ENCODE measurements around the gene ALG1L2.
"Not testable (repeated sequence)": the region's sequence is repeated elsewhere in the genome, so short reads cannot be mapped to it uniquely, and the experiment has no call there.

ALG1L2 gene

GRCh38 chr3:130081351-130081881 lies at the start of gene ALG1L2:
Gene ALG1L2 (plus strand): TSS chr3:130081831. CDS start chr3:130082017, 186 bp downstream.
- H3K4me3 ChIP-seq (ENCODE audit: low read depth in 1 of 2, low read length in 2 of 2): no peak within 1 kb of the TSS
- H3K27ac ChIP-seq (ENCODE audit: low read depth, low read length): no peak within 1 kb of the TSS
- H3K9ac ChIP-seq (ENCODE audit: low read length): no peak within 1 kb of the TSS
- no peaks in the 10 kb centered on the region for H3K27me3 ChIP-seq (ENCODE audit: control insufficient read depth in 1 of 2, insufficient read depth in 2 of 2, low read length in 2 of 2)
- no peaks in the 10 kb centered on the region for H3K9me3 ChIP-seq (ENCODE audit: low read length)
- no peaks in the 10 kb centered on the region for H3K36me3 ChIP-seq (ENCODE audit: insufficient read depth, low read length)
- H3K4me1 ChIP-seq (ENCODE audit: insufficient read depth, low read length): no peaks in the 10 kb centered on the region

GRCh38 chr3:130037126-130037815 lies 44.4 kb upstream of the ALG1L2 start:
- not testable (repeated sequence) for H3K9me3 ChIP-seq (ENCODE audit: low read length); H3K27ac ChIP-seq (ENCODE audit: low read depth, low read length); H3K36me3 ChIP-seq (ENCODE audit: insufficient read depth, low read length); H3K4me1 ChIP-seq (ENCODE audit: insufficient read depth, low read length); H3K4me3 ChIP-seq (ENCODE audit: low read depth in 1 of 2, low read length in 2 of 2); H3K9ac ChIP-seq (ENCODE audit: low read length); H3K27me3 ChIP-seq (ENCODE audit: control insufficient read depth in 1 of 2, insufficient read depth in 2 of 2, low read length in 2 of 2)

- not testable (repeated sequence) for H3K4me1 ChIP-seq (ENCODE audit: insufficient read depth, low read length); H3K9me3 ChIP-seq (ENCODE audit: low read length)
These were observed 38.9 kb upstream of the ALG1L2 start for GRCh38 chr3:130042736-130043135.

GRCh38 chr3:130043658-130044057 lies 38.0 kb upstream of the ALG1L2 start:
- H3K9me3 ChIP-seq (ENCODE audit: low read length); H3K27ac ChIP-seq (ENCODE audit: low read depth, low read length); H3K9ac ChIP-seq (ENCODE audit: low read length); H3K36me3 ChIP-seq (ENCODE audit: insufficient read depth, low read length); H3K4me1 ChIP-seq (ENCODE audit: insufficient read depth, low read length); H3K27me3 ChIP-seq (ENCODE audit: control insufficient read depth in 1 of 2, insufficient read depth in 2 of 2, low read length in 2 of 2); H3K4me3 ChIP-seq (ENCODE audit: low read depth in 1 of 2, low read length in 2 of 2): not testable (repeated sequence)

More at GRCh38 chr3:130042736-130043135, 38.9 kb upstream of the ALG1L2 start:
- not testable (repeated sequence) for H3K36me3 ChIP-seq (ENCODE audit: insufficient read depth, low read length); H3K27me3 ChIP-seq (ENCODE audit: control insufficient read depth in 1 of 2, insufficient read depth in 2 of 2, low read length in 2 of 2); H3K4me3 ChIP-seq (ENCODE audit: low read depth in 1 of 2, low read length in 2 of 2); H3K9ac ChIP-seq (ENCODE audit: low read length); H3K27ac ChIP-seq (ENCODE audit: low read depth, low read length)

- H3K4me1 ChIP-seq (ENCODE audit: insufficient read depth, low read length): no peaks in the 10 kb centered on the region
- no peak overlapping the region for H3K9ac ChIP-seq (ENCODE audit: low read length)
- no peak overlapping the region for H3K27ac ChIP-seq (ENCODE audit: low read depth, low read length)
- no peaks in the 10 kb centered on the region for H3K36me3 ChIP-seq (ENCODE audit: insufficient read depth, low read length)
- no peaks in the 10 kb centered on the region for H3K27me3 ChIP-seq (ENCODE audit: control insufficient read depth in 1 of 2, insufficient read depth in 2 of 2, low read length in 2 of 2)
- no peaks in the 10 kb centered on the region for H3K9me3 ChIP-seq (ENCODE audit: low read length)
- H3K4me3 ChIP-seq (ENCODE audit: low read depth in 1 of 2, low read length in 2 of 2): no peak overlapping the region
These were observed 37.3 kb upstream of the ALG1L2 start for GRCh38 chr3:130044370-130044769.

- Histone ChIP-seq H3K9ac (ENCODE audit: low read length) (no peak overlapping the region), H3K9me3 (ENCODE audit: low read length) (no peaks in the 10 kb centered on the region), H3K4me1 (ENCODE audit: insufficient read depth, low read length) (no peaks in the 10 kb centered on the region), H3K27ac (ENCODE audit: low read depth, low read length) (no peak overlapping the region), H3K36me3 (ENCODE audit: insufficient read depth, low read length) (no peaks in the 10 kb centered on the region), H3K4me3 (ENCODE audit: low read depth in 1 of 2, low read length in 2 of 2) (no peak overlapping the region), H3K27me3 (ENCODE audit: control insufficient read depth in 1 of 2, insufficient read depth in 2 of 2, low read length in 2 of 2) (no peaks in the 10 kb centered on the region)
These were observed 32.9 kb upstream of the ALG1L2 start for GRCh38 chr3:130048726-130049125.

GRCh38 chr3:130052366-130052765 lies 29.3 kb upstream of the ALG1L2 start:
- not testable (repeated sequence) for H3K27ac ChIP-seq (ENCODE audit: low read depth, low read length)

GRCh38 chr3:130052965-130053364 lies 28.7 kb upstream of the ALG1L2 start:
- not testable (repeated sequence) for H3K4me1 ChIP-seq (ENCODE audit: insufficient read depth, low read length); H3K4me3 ChIP-seq (ENCODE audit: low read depth in 1 of 2, low read length in 2 of 2); H3K36me3 ChIP-seq (ENCODE audit: insufficient read depth, low read length); H3K9ac ChIP-seq (ENCODE audit: low read length); H3K9me3 ChIP-seq (ENCODE audit: low read length); H3K27me3 ChIP-seq (ENCODE audit: control insufficient read depth in 1 of 2, insufficient read depth in 2 of 2, low read length in 2 of 2); H3K27ac ChIP-seq (ENCODE audit: low read depth, low read length)

More at GRCh38 chr3:130052366-130052765, 29.3 kb upstream of the ALG1L2 start:
- H3K4me3 ChIP-seq (ENCODE audit: low read depth in 1 of 2, low read length in 2 of 2); H3K36me3 ChIP-seq (ENCODE audit: insufficient read depth, low read length); H3K9me3 ChIP-seq (ENCODE audit: low read length); H3K4me1 ChIP-seq (ENCODE audit: insufficient read depth, low read length); H3K27me3 ChIP-seq (ENCODE audit: control insufficient read depth in 1 of 2, insufficient read depth in 2 of 2, low read length in 2 of 2); H3K9ac ChIP-seq (ENCODE audit: low read length): not testable (repeated sequence)

GRCh38 chr3:130057536-130058266 lies 23.9 kb upstream of the ALG1L2 start:
- H3K27ac ChIP-seq (ENCODE audit: low read depth, low read length); H3K4me3 ChIP-seq (ENCODE audit: low read depth in 1 of 2, low read length in 2 of 2); H3K4me1 ChIP-seq (ENCODE audit: insufficient read depth, low read length); H3K27me3 ChIP-seq (ENCODE audit: control insufficient read depth in 1 of 2, insufficient read depth in 2 of 2, low read length in 2 of 2); H3K36me3 ChIP-seq (ENCODE audit: insufficient read depth, low read length); H3K9ac ChIP-seq (ENCODE audit: low read length); H3K9me3 ChIP-seq (ENCODE audit: low read length): not testable (repeated sequence)

- not testable (repeated sequence) for H3K4me3 ChIP-seq (ENCODE audit: low read depth in 1 of 2, low read length in 2 of 2); H3K27ac ChIP-seq (ENCODE audit: low read depth, low read length); H3K9ac ChIP-seq (ENCODE audit: low read length); H3K36me3 ChIP-seq (ENCODE audit: insufficient read depth, low read length); H3K27me3 ChIP-seq (ENCODE audit: control insufficient read depth in 1 of 2, insufficient read depth in 2 of 2, low read length in 2 of 2); H3K4me1 ChIP-seq (ENCODE audit: insufficient read depth, low read length); H3K9me3 ChIP-seq (ENCODE audit: low read length)
These were observed 23.4 kb upstream of the ALG1L2 start for GRCh38 chr3:130058267-130058657.

- H3K27me3 ChIP-seq (ENCODE audit: control insufficient read depth in 1 of 2, insufficient read depth in 2 of 2, low read length in 2 of 2); H3K36me3 ChIP-seq (ENCODE audit: insufficient read depth, low read length); H3K4me1 ChIP-seq (ENCODE audit: insufficient read depth, low read length); H3K9ac ChIP-seq (ENCODE audit: low read length); H3K4me3 ChIP-seq (ENCODE audit: low read depth in 1 of 2, low read length in 2 of 2); H3K9me3 ChIP-seq (ENCODE audit: low read length); H3K27ac ChIP-seq (ENCODE audit: low read depth, low read length): not testable (repeated sequence)
These were observed 22.9 kb upstream of the ALG1L2 start for GRCh38 chr3:130058716-130059115.

- H3K36me3 ChIP-seq (ENCODE audit: insufficient read depth, low read length); H3K27me3 ChIP-seq (ENCODE audit: control insufficient read depth in 1 of 2, insufficient read depth in 2 of 2, low read length in 2 of 2); H3K4me1 ChIP-seq (ENCODE audit: insufficient read depth, low read length); H3K9ac ChIP-seq (ENCODE audit: low read length); H3K27ac ChIP-seq (ENCODE audit: low read depth, low read length); H3K9me3 ChIP-seq (ENCODE audit: low read length); H3K4me3 ChIP-seq (ENCODE audit: low read depth in 1 of 2, low read length in 2 of 2): not testable (repeated sequence)
These were observed 22.5 kb upstream of the ALG1L2 start for GRCh38 chr3:130059162-130059561.
